Stimulated activated CD4-positive, alpha-beta T cell treated with anti-CD3 and anti-CD28 coated beads, Interleukin-12 subunit alpha, Interleukin-12 subunit beta, amount 100 ng/mL, for 24 hours (primary cell): ENCODE data around the gene ATAD5.
"Not testable (repeated sequence)": the region's sequence is repeated elsewhere in the genome, so short reads cannot be mapped to it uniquely, and the experiment has no call there.

Experiments
- DNase-seq, 2 experiments: peaks; one replicate each; pipeline ENCODE4 v3.0.0-alpha.2; 2020; ENCODE audit warnings: low read depth in 2 of 2

Gene ATAD5

GRCh38 chr17:30831663-30832437, at the start of gene ATAD5:
TSS of gene ATAD5 (plus strand) at chr17:30831966. CDS start at chr17:30832348, 382 bp downstream.
- peak; percentile 78 to 86 for DNase-seq

GRCh38 chr17:30782206-30782605, 49.6 kb upstream of the ATAD5 start:
- no peak for DNase-seq

GRCh38 chr17:30788918-30789317, 42.8 kb upstream of the ATAD5 start:
- no peak for DNase-seq

GRCh38 chr17:30790279-30790678, 41.5 kb upstream of the ATAD5 start:
- DNase-seq: no peak

GRCh38 chr17:30793282-30793977, 38.3 kb upstream of the ATAD5 start:
- DNase-seq: no peak

- no peak for DNase-seq
Observed at GRCh38 chr17:30794372-30794771, 37.4 kb upstream of the ATAD5 start.

GRCh38 chr17:30796016-30796415, 35.8 kb upstream of the ATAD5 start:
- DNase-seq: no peak

GRCh38 chr17:30801671-30802070, 30.1 kb upstream of the ATAD5 start:
- DNase-seq: no peak

- DNase-seq: no peak
Observed at GRCh38 chr17:30805944-30806456, 25.8 kb upstream of the ATAD5 start.

- no peak for DNase-seq
Observed at GRCh38 chr17:30807896-30808295, 23.9 kb upstream of the ATAD5 start.

- DNase-seq: no peak
Observed at GRCh38 chr17:30808785-30809286, 22.9 kb upstream of the ATAD5 start.

- no peak for DNase-seq
Observed at GRCh38 chr17:30809867-30810266, 21.9 kb upstream of the ATAD5 start.

- no peak for DNase-seq
Observed at GRCh38 chr17:30812218-30813177, 19.3 kb upstream of the ATAD5 start.

- DNase-seq: not testable (repeated sequence)
Observed at GRCh38 chr17:30814236-30814635, 17.5 kb upstream of the ATAD5 start.

- not testable (repeated sequence) for DNase-seq
Observed at GRCh38 chr17:30814860-30815259, 16.9 kb upstream of the ATAD5 start.

GRCh38 chr17:30816165-30816564, 15.6 kb upstream of the ATAD5 start:
- no peak for DNase-seq

- DNase-seq: no peak
Observed at GRCh38 chr17:30819971-30820705, 11.6 kb upstream of the ATAD5 start.

- DNase-seq: no peak
Observed at GRCh38 chr17:30821871-30822723, 9.7 kb upstream of the ATAD5 start.

GRCh38 chr17:30822919-30823318, 8.8 kb upstream of the ATAD5 start:
- DNase-seq: not testable (repeated sequence)

- no peak for DNase-seq
Observed at GRCh38 chr17:30823421-30823820, 8.3 kb upstream of the ATAD5 start.
